NCI-H1417 treated with DMSO at 0.1 percent for 48 hours (cell line): ENCODE data around the gene SFPQ.
"Not testable (repeated sequence)": the region's sequence is repeated elsewhere in the genome, so short reads cannot be mapped to it uniquely, and the experiment has no call there.

Source experiments
- DNase-seq: peaks from one replicate; lab custom pipeline; 2025; lab: John Stamatoyannopoulos, UW

The SFPQ gene

DNA sequence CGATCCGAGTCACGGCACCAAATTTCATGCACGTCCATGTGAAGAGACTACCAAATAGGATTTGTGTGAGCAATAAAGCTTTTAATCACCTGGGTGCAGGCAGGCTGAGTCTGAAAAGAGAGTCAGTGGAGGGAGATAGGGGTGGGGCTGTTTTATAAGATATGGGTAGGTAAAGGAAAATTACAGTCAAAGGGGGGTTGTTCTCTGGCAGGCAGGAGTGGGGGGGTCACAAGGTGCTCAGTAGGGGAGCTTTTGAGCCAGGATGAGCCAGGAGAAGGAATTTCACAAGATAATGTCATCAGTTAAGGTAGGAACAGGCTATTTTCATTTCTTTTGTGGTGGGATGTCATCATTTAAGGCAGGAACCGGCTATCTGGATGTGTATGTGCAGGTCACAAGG lies 55.4 kb downstream of the SFPQ start:
- DNase-seq: not testable (repeated sequence)

DNA sequence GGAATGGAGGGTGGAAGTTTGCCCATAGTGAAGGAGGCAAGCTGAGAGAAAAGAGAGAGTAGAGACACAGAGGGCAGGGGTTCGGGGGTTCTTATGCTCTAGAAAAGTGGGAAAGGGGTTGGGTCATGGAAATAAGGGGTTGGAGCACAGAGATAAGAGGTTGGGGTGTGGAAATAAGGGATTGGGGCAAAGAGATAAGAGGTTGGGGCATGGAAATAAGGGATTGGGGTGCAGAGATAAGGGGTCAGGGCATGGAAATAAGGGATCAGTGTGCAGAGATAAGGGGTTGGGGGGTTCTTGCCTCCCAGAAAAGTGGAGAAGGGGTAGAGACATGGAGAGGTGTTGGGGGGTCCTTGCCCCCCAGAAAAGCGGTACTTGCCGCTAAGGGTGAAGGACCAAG lies 56.2 kb downstream of the SFPQ start:
- DNase-seq: no peak
